ENCODE measurements around the gene CFAP65.

DNA sequence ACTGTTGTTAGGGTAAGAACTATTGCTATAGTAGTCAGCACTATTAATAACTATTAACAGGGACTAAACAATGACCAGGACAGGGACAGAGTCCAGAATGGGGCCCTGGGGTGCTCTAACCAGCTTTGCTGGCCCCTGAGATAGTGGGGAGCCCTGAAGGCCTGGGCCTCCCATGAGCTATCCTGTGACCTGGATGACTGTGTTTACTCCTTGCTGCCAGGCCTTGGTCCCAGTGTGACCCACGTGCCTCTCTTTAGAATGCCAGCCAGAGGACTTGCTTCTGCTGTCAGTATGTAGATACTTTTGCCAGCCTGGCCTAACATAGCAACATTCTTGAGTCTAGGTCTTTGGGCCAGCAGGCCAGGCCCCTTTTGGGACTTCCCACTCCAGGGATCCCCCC, 70.4 kb downstream of the CFAP65 start:
- no peak for TF ChIP-seq POLR2AphosphoS5 (IDR thresholded peaks at IDR 0.05; ENCODE audit: insufficient read depth in 1 of 2, low read depth in 1 of 2)
- no peak for TF ChIP-seq POLR2A (IDR thresholded peaks at IDR 0.05)
- TF ChIP-seq, protein P1, sequence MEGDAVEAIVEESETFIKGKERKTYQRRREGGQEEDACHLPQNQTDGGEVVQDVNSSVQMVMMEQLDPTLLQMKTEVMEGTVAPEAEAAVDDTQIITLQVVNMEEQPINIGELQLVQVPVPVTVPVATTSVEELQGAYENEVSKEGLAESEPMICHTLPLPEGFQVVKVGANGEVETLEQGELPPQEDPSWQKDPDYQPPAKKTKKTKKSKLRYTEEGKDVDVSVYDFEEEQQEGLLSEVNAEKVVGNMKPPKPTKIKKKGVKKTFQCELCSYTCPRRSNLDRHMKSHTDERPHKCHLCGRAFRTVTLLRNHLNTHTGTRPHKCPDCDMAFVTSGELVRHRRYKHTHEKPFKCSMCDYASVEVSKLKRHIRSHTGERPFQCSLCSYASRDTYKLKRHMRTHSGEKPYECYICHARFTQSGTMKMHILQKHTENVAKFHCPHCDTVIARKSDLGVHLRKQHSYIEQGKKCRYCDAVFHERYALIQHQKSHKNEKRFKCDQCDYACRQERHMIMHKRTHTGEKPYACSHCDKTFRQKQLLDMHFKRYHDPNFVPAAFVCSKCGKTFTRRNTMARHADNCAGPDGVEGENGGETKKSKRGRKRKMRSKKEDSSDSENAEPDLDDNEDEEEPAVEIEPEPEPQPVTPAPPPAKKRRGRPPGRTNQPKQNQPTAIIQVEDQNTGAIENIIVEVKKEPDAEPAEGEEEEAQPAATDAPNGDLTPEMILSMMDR (IDR thresholded peaks at IDR 0.05) = no peak

All from vagina (tissue), 2 donors.